GM12891 (cell line): ENCODE measurements around the gene SLC29A1.

ENCODE experiments used
- PAX5 ChIP-seq: IDR thresholded peaks from 2 replicates; pipeline ENCODE4 v1.6.1; 2011; ENCODE audit warnings: low read length, moderate library complexity, mild to moderate bottlenecking; ENCODE audit not compliant: insufficient read depth, severe bottlenecking
- POLR2A ChIP-seq: IDR thresholded peaks from 2 replicates; pipeline ENCODE4 v1.6.1; 2011; ENCODE audit warnings: low read depth, low read length, control low read depth
- POLR2AphosphoS5 ChIP-seq: IDR thresholded peaks from 2 replicates; pipeline ENCODE4 v1.6.1; 2011; ENCODE audit warnings: low read depth, low read length, control low read depth
- TAF1 ChIP-seq: IDR thresholded peaks from 2 replicates; pipeline ENCODE4 v1.6.1; 2011; ENCODE audit warnings: low read depth, low read length, control low read depth

DNA sequence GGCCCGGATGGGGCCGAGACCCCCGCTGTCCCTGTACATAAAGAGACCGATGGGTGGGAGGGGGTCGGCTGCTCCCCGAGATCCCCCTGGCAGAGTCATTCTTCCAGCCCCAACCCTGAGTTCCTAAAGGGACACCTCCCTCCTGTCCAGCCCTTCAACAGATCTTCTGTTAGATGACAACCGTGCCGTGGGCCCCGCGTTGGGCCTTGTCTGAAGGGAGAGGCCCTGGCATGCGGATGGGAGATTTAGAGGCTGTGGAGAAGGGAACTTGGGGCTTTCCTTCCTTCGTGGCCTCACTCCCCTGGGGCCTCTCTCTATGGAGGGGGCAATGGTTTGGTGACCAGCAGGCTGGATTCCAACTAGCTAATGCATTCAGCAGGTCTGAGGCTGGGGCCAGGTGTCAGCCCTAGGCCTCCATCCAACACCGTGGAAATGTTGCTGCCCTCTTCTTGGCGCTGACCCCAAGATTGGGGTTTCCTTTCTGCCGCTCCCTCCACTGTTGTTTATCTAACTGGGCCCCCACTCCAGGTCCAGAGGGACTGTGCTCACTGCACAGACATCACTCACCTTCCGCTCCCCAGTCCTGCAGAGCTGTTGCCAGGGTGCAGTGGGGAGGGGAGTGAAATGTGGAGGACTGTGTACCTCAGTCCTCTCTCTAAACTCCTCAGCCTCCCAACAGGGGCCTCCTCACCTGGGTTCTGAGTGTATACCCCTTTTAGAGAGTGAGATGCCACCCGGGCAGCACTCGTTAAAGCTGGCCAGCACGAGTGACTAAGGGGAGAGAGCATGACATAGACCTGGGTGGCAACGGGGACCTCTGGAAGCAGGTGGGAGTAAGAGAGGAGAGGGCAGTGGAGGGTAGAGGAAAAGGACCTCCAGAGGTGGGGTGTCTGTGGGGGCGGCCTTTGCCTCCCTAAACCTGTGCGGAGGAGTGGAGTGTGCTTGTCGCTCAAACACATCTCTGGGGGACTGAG is 53.6 kb downstream of the SLC29A1 start:
- TF ChIP-seq TAF1 = no peak
- no peak for TF ChIP-seq POLR2A
- TF ChIP-seq POLR2AphosphoS5 = no peak
- TF ChIP-seq PAX5 = no peak
